ENCODE results near the gene CDKAL1.
"Not testable (repeated sequence)": the region's sequence is repeated elsewhere in the genome, so short reads cannot be mapped to it uniquely, and the experiment has no call there.

The CDKAL1 gene

GRCh38 chr6:20554326-20554725, 20.1 kb downstream of the CDKAL1 start:
- no peak for DNase-seq (ENCODE audit: low spot score)

GRCh38 chr6:20554817-20555216, 20.6 kb downstream of the CDKAL1 start:
- DNase-seq (ENCODE audit: low spot score) = no peak

- no peak for DNase-seq (ENCODE audit: low spot score)
Measured at GRCh38 chr6:20559924-20560551, 25.8 kb downstream of the CDKAL1 start.

GRCh38 chr6:20563377-20563776, 29.1 kb downstream of the CDKAL1 start:
- DNase-seq (ENCODE audit: low spot score) = no peak

GRCh38 chr6:20564269-20564668, 30.0 kb downstream of the CDKAL1 start:
- DNase-seq (ENCODE audit: low spot score) = peak; percentile 33

- DNase-seq (ENCODE audit: low spot score) = no peak
Measured at GRCh38 chr6:20564777-20565176, 30.5 kb downstream of the CDKAL1 start.

GRCh38 chr6:20565342-20565741, 31.1 kb downstream of the CDKAL1 start:
- DNase-seq (ENCODE audit: low spot score) = no peak

GRCh38 chr6:20566109-20566508, 31.9 kb downstream of the CDKAL1 start:
- DNase-seq (ENCODE audit: low spot score) = no peak

- no peak for DNase-seq (ENCODE audit: low spot score)
Measured at GRCh38 chr6:20569000-20569610, 34.8 kb downstream of the CDKAL1 start.

- DNase-seq (ENCODE audit: low spot score) = no peak
Measured at GRCh38 chr6:20571261-20571660, 37.0 kb downstream of the CDKAL1 start.

GRCh38 chr6:20572288-20572687, 38.0 kb downstream of the CDKAL1 start:
- DNase-seq (ENCODE audit: low spot score) = no peak

GRCh38 chr6:20572940-20573339, 38.7 kb downstream of the CDKAL1 start:
- DNase-seq (ENCODE audit: low spot score) = no peak

GRCh38 chr6:20574355-20574754, 40.1 kb downstream of the CDKAL1 start:
- no peak for DNase-seq (ENCODE audit: low spot score)

- no peak for DNase-seq (ENCODE audit: low spot score)
Measured at GRCh38 chr6:20575125-20575524, 40.9 kb downstream of the CDKAL1 start.

- no peak for DNase-seq (ENCODE audit: low spot score)
Measured at GRCh38 chr6:20575704-20576451, 41.6 kb downstream of the CDKAL1 start.

- no peak for DNase-seq (ENCODE audit: low spot score)
Measured at GRCh38 chr6:20577173-20577688, 43.0 kb downstream of the CDKAL1 start.

GRCh38 chr6:20581070-20581469, 46.8 kb downstream of the CDKAL1 start:
- DNase-seq (ENCODE audit: low spot score) = no peak

- DNase-seq (ENCODE audit: low spot score) = no peak
Measured at GRCh38 chr6:20582586-20583443, 48.6 kb downstream of the CDKAL1 start.

GRCh38 chr6:20583444-20583800, 49.2 kb downstream of the CDKAL1 start:
- no peak for DNase-seq (ENCODE audit: low spot score)

- DNase-seq (ENCODE audit: low spot score) = no peak
Measured at GRCh38 chr6:20584100-20584731, 50.0 kb downstream of the CDKAL1 start.

GRCh38 chr6:20589266-20589665, 55.0 kb downstream of the CDKAL1 start:
- DNase-seq (ENCODE audit: low spot score) = no peak

- not testable (repeated sequence) for DNase-seq (ENCODE audit: low spot score)
Measured at GRCh38 chr6:20590476-20590875, 56.2 kb downstream of the CDKAL1 start.

All from CD4-positive, alpha-beta T cell treated with Interleukin-15 for 4 hours (primary cell).